Right lobe of liver (tissue), 4 donors: ENCODE data around the gene AIP.
"Not testable (repeated sequence)": the region's sequence is repeated elsewhere in the genome, so short reads cannot be mapped to it uniquely, and the experiment has no call there.

Experiments
- CTCF ChIP-seq, 4 donors: fragments of 200-600 bp in 3 of 4; fragments of 450-650 bp in 1 of 4; IDR thresholded peaks; one replicate each; pipeline versions ENCODE4 v1.5.1 to v1.8.0; 2016 to 2022; ENCODE audit warnings: antibody characterized with exemption in 4 of 4, mild to moderate bottlenecking in 2 of 4
- POLR2A ChIP-seq: fragments of 450-650 bp; IDR thresholded peaks from one replicate; pipeline ENCODE4 v1.6.1; 2017; ENCODE audit warnings: antibody characterized with exemption, mild to moderate bottlenecking
- donor health status: DM: no; HTN: no; CAD: no.
- donor health status: DM: no; HTN: no; CAD: no.
- donor health status: DM: no; HTN: yes; CAD: no.

GRCh38 chr11:67511558-67511957 lies 28.7 kb downstream of the AIP start:
- TF ChIP-seq CTCF (IDR thresholded peaks at IDR 0.05); POLR2A: not testable (repeated sequence)
